HG02763 (cell line): ENCODE data around the gene RAC2.

ENCODE experiments used
- ATAC-seq: cut with Tn5 transposase; IDR thresholded peaks from one replicate; pipeline ENCODE4 v1.9.1; 2021; ENCODE audit warnings: mild to moderate bottlenecking, moderate library complexity; ENCODE audit not compliant: unreplicated experiment

Gene RAC2

DNA sequence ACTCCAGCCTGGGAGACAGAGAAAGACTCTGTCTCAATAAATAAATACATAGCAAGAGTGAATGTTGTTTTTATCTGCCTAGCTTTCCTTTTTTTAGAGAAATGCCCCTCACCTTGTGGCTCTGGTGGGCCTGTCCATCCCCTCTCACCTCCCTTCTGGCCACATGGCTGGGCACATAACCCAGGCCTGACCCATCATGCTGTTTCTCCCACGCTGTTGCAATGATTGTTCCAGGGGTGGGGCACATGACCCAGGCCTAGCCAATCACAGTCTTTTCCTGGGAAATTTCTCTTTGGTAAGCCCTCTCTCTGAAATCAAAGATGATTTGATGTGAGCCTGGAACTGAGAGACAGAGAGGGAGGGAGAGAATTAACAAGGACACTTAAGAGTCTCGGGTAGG is 32.7 kb upstream of the RAC2 start:
- ATAC-seq: no peak

DNA sequence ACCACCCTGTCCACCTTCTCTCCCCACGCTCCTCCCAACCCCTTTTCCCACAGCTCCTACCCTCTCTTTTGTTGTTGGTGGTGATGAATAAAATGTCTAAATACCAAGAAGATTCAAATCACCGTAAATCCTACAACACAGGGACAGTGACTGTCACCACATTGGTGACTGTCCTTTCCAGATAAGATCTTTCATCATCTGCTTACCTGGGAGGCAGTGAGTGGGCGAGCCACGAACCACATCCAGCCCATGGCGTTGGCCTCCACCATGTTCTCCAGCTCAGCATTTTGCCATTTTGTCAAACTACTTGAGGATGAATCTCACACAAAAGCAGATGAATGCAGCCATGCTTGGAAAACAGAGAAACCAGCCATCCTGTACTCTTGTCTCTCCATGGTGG is 31.6 kb upstream of the RAC2 start:
- no peak for ATAC-seq

DNA sequence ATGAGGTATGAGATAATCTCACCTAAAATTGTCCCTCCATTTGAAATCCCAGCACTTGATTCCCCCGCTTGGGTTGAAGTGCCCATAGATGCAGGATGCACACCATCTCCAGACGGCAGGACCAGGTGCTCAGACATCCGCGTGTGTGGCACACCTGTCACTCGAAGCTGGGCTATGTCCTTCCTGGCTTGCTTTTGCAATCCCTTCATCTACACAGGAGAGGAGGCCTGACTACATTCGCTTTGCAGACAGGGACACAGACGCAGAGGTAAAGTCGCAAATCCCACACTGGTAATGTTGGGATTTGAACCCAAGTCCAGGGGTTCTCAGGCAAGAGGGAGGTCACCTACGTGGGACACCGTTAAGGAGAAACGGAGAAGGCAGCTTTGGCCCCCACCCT is 31.1 kb upstream of the RAC2 start:
- no peak for ATAC-seq

DNA sequence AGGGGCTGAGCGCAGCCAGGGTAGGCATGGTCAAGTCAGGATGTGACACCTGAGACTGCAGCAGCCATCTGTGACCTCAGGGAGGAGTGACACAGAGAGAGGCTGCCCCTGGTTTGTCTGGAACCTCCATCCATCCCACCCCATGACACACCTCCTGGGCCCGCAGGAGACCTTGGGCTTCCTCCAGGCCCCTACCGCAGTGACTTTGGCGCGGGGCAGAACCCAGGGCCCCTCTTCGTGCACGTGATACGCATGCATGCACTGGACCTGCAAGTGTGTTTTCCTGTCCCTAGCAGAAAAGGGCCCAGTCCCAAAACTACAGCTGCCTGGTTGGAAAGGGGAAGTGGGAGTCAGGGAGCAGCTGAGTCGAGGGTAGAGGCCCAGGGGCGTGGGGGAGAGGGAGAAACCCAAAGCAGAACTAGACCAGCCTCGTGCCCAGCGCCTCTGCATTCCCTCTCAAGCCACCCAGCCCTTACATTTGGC is 30.4 kb upstream of the RAC2 start:
- ATAC-seq: no peak

DNA sequence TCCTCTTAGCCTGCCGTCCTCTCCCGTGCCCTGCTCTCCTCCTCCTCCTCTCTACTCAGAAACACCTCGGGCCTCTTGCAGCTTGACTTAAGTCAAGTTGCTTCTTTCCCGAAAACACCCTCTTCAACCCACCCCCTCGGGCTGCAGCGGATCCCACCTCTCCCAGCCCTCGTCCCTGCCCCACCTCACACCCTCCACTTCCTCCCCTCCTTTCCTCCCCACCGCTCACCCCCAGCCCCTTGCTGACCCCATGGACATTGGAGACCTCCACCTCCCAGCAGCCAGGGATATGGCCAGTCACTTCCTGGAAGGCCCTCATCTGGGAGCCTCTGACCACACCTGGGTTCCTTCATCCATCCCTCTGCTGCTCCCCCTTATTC is 29.8 kb upstream of the RAC2 start:
- no peak for ATAC-seq

DNA sequence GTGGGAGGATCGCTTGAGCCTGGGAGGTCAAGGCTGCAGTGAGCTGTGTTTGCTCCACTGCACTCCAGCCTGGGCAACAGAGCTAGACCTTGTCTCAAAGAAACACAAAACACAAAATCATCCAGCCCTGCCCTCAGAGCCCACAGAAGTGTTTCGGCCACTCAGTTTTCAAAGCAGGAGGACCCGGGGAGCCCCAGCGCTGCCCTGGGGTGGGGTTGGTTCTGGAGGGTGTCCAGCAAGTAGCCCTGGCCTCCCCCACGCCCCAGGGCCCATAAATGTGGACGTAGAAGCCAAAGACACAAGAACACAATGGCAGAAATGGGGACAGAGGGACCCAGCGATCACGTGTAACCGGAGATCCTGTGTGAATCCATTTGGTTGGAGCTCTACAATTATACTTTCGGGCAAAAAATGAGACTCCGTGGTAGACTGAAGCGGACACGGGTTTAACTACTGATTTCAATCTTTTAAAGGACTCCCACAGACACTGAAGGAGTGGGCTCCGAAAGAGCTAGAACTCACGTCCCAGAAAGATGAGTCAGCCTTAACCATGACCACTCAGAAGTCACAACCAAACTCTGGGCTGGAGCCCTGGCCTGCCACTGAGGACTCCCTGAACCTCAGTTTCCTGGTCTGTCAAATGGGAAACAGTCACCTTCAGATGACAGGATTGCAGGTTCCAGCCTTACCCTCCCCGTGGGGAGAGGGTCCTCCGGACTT is 29.2 kb upstream of the RAC2 start:
- ATAC-seq: no peak

DNA sequence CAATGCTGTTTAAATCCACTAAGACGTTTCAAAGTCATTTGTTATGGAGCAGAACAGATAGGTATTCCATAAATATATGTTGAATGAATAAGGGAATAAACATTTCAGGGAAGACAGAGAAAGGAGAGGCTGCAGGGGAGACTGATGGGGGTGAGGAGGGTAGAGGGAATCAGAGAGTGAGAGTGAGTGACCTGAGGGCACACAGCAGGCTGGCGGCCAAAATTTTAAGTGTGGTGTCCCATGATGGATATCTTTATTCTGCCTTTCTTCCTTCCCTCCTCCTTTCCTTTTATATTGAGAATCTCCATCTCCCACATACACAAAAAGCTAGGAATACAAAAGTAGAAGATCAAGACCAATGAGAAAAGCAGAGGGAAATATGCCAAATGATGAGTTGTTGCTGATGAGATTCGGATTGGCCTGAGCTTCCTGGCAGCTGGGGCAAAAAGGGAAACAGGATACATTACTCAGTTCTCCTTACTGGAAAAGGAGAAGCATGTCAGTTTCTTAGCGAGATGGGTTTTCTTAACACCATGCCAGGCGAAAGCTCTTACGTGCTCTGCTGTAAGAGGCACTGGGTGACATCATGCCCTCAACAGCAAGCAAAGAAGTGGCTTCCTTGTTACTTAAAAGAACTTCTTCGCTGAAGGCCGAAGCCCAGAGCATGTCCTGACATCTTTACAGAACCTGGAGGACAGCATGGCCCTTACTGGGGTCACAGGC is 27.0 kb upstream of the RAC2 start:
- ATAC-seq: no peak

DNA sequence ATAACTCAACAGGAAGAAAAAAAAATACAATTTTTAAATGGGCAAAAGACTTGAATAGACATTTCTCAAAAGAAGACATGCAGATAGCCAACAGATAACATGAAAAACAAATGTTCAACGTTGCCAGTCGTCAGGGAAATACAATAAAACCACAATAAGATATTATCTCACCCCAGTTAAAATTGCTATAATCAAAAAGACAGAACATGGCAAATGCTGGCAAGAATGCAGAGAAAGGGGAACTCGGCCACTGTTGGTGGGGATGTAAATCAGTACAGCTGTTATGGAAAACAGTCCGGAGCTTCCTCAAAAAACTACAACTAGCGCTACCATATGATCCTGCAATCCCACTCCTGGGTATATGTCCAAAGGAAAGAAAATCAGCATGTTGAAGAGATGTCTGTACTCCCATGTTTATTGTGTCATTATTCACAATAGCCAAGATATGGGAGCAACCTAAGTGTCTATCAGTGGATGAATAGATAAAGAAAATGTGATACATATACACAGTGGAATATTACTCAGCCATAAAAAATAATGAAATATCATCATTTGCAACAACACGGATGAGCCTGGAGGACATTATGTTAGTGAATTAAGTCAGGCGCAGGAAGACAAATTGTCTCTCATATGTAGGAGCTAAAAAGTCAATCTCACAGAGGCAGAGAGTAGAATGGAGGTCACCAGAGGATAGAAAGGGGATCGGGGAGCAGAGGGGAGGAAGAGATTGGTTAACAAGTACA is 26.0 kb upstream of the RAC2 start:
- ATAC-seq: no peak

DNA sequence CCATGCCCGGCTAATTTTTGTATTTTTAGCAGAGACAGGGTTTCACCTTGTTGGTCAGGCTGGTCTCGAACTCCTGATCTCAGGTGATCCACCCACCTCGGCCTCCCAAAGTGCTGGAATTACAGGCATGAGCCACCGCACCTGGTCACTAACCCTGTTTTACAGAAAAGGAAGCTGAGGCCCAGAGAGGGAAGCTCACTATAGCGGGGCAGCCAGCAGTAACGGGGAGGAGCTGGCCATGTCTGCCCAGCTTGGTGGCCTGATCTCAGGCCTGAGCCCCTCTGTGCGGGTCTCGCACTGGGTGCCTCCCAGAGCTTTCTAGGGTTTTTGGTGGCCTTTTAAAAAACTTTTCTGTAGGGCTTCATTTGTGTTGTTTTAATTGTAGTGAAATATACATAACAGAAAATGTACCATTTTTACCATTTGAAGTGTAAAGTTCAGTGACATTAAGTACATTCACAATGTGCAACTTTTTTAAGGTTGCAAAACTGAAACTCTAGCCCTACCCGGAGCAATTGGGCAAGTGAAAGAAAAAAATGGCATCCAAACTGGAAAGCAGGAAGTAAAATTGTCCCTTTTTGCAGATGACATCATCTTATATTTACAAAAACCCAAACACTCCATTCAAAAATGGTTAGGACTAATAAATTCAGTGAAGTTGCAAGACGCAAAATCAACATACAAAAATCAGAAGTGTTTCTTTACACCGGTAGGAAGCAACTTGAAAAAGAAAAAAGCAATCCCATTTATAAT is 23.8 kb upstream of the RAC2 start:
- ATAC-seq: no peak

DNA sequence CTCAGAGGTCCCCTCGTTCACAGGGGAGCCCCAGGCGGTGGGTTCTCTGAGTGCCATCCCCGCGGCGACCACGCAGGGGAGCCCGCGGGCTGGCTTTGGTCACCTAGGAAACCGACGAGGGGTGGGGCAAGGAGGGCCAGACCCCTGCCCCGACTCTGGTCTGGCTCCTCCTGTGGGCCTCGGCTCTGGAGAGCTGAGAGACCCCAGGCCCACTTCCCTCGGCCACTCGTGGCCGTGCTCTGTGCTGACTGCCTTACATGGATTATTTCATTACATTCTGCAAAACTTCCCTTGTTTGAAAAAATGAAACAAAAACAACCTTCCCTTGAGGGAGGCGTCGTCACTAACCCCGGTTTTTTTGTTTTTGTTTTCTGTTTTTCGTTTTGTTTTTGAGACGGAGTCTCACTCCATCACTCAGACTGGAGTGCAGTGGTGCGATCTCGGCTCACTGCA is 23.1 kb upstream of the RAC2 start:
- ATAC-seq: no peak

DNA sequence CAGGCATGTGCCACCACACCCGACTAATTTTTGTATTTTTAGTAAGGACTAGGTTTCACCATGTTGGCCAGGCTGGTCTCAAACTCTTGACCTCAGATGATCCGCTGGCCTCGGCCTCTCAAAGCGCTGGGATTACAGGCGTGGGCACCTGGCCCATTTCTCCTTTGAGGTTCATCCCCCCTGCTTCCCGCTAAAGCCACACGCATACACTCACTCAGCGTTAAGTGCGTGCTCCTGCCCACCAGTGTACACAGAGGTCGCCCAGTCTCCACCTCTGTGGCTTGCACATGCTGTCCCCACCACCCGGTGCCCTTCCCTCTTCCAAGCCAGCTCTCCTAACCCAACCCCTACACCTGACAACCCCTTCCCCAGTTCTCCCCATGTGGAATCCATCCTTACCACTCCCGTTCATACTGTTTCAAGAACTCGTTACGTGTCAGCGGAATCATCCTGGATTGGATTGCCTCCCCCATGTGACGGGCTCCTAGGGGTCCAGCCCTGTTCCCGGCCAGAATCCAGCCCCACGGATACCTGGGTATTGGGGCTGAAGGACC is 22.6 kb upstream of the RAC2 start:
- ATAC-seq: no peak

DNA sequence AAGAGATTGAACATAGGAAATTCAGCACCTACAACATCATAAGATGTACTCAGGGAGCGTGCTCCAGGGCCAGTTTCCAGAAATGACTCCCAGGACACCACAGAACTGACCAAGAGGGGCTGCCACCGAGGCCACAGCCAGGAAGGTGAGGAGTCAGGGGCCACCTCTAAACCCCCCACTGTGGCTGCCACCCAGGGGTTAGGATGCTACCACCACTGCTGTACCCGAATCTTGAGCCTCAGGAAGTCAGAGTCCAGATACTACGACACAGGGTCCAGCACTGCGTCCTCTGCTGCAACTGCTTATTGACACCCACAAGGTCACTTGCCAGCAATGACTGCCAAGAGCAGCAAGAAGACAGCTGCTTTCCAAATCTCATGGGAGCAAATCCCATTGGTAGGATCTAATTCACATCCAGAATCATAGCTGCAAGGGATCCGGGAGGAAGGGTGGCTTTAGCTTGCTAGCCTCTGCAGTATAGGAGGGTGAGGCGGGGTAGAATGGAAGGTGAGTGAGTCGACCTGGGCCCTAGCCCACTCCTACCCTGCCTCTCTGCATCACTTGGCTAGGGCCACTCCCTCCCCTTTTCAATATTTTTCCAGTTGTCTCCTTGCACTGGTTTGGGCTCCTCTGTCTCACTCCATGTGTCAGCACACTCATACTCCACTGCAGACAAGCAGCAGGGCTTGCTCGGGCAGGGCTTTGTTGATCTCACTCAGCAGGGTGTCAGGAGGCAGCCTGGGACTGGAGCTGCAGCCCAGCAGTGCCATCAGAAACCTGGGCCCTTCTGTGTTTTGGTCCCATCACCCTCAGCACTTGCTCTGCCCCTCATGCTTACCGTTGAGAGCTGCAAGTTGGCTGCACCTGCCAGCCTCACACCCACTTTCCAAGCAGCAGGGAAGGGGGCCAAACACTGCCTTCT is 20.2 kb upstream of the RAC2 start:
- no peak for ATAC-seq

DNA sequence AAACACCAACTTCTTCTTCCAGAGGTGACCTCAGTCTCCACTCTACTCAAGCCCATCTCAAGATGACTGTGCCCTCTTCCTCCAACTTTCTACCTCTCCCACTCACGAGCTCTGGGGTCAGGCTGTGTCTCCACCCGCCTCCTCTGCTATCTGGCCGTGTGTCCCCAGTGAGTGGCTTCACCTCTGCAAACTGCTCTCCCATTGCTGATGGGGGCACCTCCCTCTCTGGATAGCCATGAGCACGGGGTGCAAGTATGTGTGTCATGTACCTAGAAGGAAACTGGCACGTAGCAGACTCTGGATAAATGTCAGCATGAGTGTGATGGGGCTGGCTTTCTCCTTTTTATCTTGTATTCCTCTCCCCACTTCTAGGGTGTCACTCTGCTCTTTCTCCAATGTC is 18.3 kb upstream of the RAC2 start:
- no peak for ATAC-seq

DNA sequence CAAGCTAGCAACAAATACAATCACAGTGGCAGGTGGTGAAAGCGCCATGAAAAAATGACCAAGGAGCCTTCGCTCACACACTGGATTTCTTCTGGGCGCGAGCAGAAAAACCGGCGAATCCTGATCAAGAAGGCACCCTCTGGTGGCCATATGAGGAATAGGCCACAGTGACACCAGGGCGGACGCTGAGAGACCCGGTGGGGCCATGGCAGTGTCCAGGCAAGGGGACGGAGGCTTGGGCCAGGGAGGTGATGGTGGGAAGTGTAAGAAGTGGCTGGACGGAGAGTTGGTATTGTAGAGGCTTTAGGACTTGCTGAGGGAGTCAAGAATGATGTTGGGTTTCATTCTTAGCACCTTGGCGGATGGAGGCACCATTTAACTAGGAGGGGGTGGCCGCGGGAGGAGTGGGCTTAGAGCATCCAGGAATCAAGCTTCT is 16.9 kb upstream of the RAC2 start:
- no peak for ATAC-seq

DNA sequence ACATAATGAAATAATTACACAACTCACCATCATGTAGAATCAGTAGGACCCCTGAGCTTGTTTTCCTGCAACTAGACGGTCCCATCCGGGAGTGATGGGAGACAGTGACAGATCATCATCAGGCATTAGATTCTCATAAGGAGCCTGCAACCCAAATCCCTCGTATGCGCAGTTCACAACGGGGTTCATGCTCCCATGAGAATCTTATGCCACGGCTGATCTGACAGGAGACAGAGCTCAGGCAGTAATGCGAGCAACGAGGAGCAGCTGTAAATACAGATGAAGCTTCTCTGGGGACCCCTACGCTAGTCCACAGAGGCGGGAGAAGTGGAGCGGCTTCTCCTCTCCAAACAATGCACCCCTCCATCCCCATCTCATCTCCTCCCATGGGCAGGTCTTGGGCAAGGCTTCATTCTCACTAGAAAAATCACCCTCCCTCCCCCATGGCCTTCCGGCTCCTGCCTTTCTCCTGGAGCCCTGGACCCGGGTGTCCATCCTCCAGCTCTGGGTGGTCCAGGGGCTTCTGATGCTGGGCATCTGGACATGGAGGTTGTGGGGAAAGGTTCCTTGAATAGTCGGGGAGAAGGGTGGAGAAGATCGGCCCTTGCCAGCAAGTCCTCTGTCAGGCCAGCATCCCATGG is 16.2 kb upstream of the RAC2 start:
- ATAC-seq: no peak

DNA sequence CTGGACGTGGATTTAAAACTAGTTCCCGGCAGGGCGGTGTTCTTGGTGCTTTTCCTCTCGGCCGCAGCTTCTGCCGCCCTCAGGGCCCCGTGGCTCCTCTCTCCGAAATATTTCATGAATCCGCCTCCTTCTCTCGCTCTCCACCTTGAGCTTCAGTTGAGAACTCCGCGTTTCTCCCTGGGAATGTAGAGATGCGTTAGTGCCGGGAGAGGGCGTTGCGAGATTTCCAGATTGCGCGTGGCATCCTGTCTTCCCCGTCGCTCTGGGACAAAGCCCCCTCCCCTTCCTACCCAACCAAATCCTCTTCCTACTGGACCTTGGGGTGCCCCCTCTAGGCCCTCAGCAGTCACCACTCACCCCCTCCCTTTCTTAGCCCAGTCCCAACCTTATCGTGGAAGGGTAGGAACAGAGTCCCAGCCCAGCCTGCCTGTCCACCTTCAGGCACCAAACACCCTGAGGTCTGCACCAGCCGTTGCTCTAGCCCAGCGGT is 15.5 kb upstream of the RAC2 start:
- ATAC-seq: no peak

DNA sequence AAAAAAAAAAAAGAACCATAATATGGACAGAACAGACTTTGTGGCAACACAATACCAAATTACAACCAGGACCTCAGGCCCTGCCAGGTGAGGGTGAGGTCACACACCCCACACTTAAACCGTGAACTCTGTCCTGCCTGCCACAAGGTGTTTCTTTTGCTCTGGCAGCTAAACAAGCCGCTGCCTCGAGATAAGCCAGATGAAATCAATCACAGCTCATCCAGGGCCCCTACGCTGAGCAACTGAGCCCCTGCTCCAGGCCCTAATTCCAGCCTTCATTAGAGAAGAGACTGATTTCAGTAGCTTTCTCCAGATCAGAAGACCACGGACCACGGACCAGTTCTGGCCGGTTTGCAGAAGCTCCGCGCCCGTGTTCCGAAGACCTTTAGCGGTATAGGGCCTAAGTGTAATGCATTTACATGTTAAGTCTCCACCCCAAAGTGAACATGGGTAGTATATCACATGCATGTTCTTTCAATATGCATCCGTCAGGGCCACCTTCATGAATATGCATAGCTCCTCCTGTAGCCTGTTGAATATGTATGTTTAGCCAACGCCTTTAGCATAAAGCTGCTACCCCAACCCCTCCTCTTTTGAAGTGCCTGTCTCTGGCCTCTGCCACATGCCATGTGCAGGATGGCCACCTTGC is 14.8 kb upstream of the RAC2 start:
- ATAC-seq: no peak

DNA sequence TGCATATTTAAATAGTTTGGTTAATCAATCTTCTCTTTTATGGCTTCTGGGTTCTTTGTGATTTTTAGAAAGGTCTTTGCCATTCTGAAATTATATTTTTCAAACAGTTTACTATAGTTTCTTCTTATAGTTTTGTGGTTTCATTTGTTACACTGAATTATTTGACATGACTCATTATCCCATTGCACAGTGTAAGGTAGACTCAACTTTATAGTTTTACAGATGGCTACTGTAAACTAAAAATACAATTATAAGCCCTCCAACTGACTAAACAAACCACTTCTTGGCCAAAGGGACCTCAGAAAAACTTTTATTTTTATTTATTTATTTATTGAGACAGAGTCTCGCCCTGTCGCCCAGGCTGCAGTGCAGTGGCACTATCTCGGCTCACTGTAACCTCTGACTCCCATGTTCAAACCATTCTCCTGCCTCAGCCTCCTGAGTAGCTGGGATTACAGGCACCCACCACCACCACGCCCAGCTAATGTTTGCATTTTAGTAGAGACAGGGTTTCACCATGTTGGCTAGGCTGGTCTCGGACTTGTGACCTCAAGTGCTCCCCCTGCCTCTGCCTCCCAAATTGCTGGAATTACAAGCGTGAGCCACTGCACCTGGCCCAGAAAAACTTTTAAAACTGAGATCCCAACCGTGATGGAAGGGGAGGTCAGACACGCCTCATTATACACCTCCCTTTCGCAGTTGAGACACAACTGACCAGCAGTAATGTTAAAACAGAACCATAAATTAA is 14.1 kb upstream of the RAC2 start:
- no peak for ATAC-seq
